Transverse colon (tissue), 3 donors: Measurements from ENCODE around the gene CYP19A1.

Experiments
- EP300 ChIP-seq: sonication (generic); formaldehyde crosslinking; IDR thresholded peaks from one replicate; pipeline ENCODE4 v1.6.1; 2017; ENCODE audit warnings: antibody characterized with exemption, low read depth
- POLR2A ChIP-seq: fragments of 450-650 bp; IDR thresholded peaks from one replicate; pipeline ENCODE4 v1.6.1; 2016; ENCODE audit warnings: antibody characterized with exemption, mild to moderate bottlenecking, moderate library complexity
- TF ChIP-seq, protein P1 (sequence below), 5 experiments: fragments of 200-600 bp in 3 of 5; fragments of 450-650 bp in 2 of 5; sonication (generic) in 3 of 5; IDR thresholded peaks; 1 replicate in 2 of 5; 2 replicates in 3 of 5; pipeline ENCODE4 v1.5.1; 2016 to 2017; ENCODE audit warnings: antibody characterized with exemption in 5 of 5, inconsistent platforms in 3 of 5, mild to moderate bottlenecking in 2 of 5, moderate library complexity in 1 of 5

DNA sequence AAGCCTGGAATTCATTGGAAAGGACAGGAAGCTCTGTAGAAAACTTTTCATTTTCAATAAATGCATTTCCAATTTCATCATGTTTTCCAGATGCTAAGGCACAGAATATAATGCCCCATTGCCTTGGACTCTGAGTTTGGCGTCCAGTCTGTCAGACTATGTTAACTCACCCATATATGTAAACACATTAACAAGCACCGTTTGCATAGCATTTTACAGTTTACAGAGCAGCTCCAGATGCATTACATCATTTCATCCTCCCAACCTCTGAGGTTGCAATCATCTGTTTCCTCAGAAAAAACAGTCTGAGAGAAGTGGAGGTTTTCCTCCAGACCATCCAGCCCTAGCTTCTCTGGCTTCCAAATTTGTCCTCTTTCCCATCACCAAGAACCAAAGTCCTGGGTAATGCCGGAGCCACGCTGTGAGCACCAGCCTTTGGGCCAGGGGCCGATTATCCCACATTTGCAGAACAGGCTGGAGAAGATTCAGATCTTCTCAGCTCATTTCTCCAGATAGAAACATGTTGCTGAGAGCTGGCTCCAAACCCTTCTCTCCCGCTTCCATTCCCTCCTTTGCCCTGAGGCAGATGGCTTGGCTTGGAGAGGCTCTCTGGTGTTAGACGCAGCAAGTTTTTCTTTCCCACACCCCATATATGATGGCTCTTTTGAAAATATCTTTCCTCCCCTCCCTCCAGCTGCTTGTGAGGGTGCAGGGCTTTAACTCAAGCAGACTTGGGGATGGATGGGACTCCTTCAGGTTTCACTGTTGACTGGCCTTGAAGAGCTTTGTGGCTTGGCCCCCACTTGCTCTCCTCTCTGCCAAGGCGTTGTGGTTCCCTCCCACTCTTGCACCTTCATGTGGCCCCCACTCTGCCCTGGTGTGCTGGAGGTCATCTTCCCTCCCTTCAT is 26.0 kb downstream of the CYP19A1 start:
- TF ChIP-seq, protein P1, sequence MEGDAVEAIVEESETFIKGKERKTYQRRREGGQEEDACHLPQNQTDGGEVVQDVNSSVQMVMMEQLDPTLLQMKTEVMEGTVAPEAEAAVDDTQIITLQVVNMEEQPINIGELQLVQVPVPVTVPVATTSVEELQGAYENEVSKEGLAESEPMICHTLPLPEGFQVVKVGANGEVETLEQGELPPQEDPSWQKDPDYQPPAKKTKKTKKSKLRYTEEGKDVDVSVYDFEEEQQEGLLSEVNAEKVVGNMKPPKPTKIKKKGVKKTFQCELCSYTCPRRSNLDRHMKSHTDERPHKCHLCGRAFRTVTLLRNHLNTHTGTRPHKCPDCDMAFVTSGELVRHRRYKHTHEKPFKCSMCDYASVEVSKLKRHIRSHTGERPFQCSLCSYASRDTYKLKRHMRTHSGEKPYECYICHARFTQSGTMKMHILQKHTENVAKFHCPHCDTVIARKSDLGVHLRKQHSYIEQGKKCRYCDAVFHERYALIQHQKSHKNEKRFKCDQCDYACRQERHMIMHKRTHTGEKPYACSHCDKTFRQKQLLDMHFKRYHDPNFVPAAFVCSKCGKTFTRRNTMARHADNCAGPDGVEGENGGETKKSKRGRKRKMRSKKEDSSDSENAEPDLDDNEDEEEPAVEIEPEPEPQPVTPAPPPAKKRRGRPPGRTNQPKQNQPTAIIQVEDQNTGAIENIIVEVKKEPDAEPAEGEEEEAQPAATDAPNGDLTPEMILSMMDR (IDR thresholded peaks at IDR 0.05) = no peak
- TF ChIP-seq POLR2A (no peak), EP300 (no peak)
